GM23338 (cell line): ENCODE data around the gene AKT1S1. TPM values are rescaled to one million over a fixed set of nuclear protein-coding genes. Genes with fewer than 3 reads are reported as not detected.

Experiments used
- ATAC-seq: fragments of 200-7000 bp; cut with Tn5 transposase; 3 replicates; pipeline ENCODE4 v1.9.1; 2020
- DNase-seq: peaks from one replicate; pipeline ENCODE4 v3.0.0-alpha.2; 2015; ENCODE audit warnings: low spot score
- H2AFZ ChIP-seq: fragments of 200-600 bp; sonication (generic); 2 replicates; pipeline ENCODE4 v1.8.0; 2016; ENCODE audit warnings: antibody characterized with exemption, mild to moderate bottlenecking, moderate library complexity
- H3F3A ChIP-seq: fragments of 200-600 bp; sonication (generic); replicated peaks from 2 replicates; pipeline ENCODE4 v1.8.0; 2017; ENCODE audit warnings: antibody characterized with exemption, mixed run types, low read depth
- H3K27ac ChIP-seq: fragments of 200-600 bp; sonication (generic); 2 replicates; pipeline ENCODE4 v1.6.1; 2016; ENCODE audit warnings: low read depth
- H3K27me3 ChIP-seq: fragments of 200-600 bp; sonication (generic); 2 replicates; pipeline ENCODE4 v1.8.0; 2016; ENCODE audit warnings: mild to moderate bottlenecking, mixed run types, moderate library complexity; ENCODE audit not compliant: insufficient read depth
- H3K36me3 ChIP-seq: fragments of 200-600 bp; sonication (generic); 2 replicates; pipeline ENCODE4 v1.8.0; 2016; ENCODE audit warnings: mild to moderate bottlenecking; ENCODE audit not compliant: insufficient read depth
- H3K4me1 ChIP-seq: fragments of 200-600 bp; sonication (generic); 2 replicates; pipeline ENCODE4 v1.8.0; 2016; ENCODE audit warnings: mild to moderate bottlenecking, moderate library complexity; ENCODE audit not compliant: insufficient read depth
- H3K4me2 ChIP-seq: fragments of 200-600 bp; sonication (generic); 2 replicates; pipeline ENCODE4 v1.7.1; 2017; ENCODE audit warnings: mixed run types
- H3K4me3 ChIP-seq: fragments of 200-600 bp; sonication (generic); 2 replicates; pipeline ENCODE4 v1.6.1; 2016; ENCODE audit warnings: mixed run types
- H3K79me2 ChIP-seq: fragments of 200-600 bp; sonication (generic); replicated peaks from 2 replicates; pipeline ENCODE4 v1.8.0; 2017; ENCODE audit warnings: mild to moderate bottlenecking; ENCODE audit not compliant: insufficient read depth
- H3K9me2 ChIP-seq: fragments of 200-600 bp; sonication (generic); 2 replicates; pipeline ENCODE4 v1.8.0; 2017; ENCODE audit not compliant: insufficient read depth
- H4K20me1 ChIP-seq: fragments of 200-600 bp; sonication (generic); replicated peaks from 2 replicates; pipeline ENCODE4 v1.8.0; 2017; ENCODE audit warnings: mild to moderate bottlenecking; ENCODE audit not compliant: insufficient read depth
- H3K27ac Mint-ChIP-seq: 2 replicates; pipeline ENCODE4 v1.8.0; 2020; ENCODE audit warnings: inconsistent platforms, mild to moderate bottlenecking, moderate library complexity, mixed read lengths
- H3K27me3 Mint-ChIP-seq: 3 replicates; pipeline ENCODE4 v1.8.0; 2022; ENCODE audit warnings: low read depth, mild to moderate bottlenecking, moderate library complexity, mixed read lengths, inconsistent platforms; ENCODE audit not compliant: insufficient read depth, poor library complexity
- H3K36me3 Mint-ChIP-seq: 3 replicates; pipeline ENCODE4 v1.8.0; 2021; ENCODE audit warnings: low read depth, mild to moderate bottlenecking, inconsistent platforms, moderate library complexity, mixed read lengths
- H3K4me1 Mint-ChIP-seq: 3 replicates; pipeline ENCODE4 v1.8.0; 2020; ENCODE audit warnings: mild to moderate bottlenecking, inconsistent platforms, mixed read lengths
- H3K4me3 Mint-ChIP-seq: 3 replicates; pipeline ENCODE4 v1.8.0; 2021; ENCODE audit warnings: moderate library complexity, mild to moderate bottlenecking, inconsistent platforms, mixed read lengths
- H3K9me3 Mint-ChIP-seq: 3 replicates; pipeline ENCODE4 v1.8.0; 2020; ENCODE audit warnings: moderate library complexity, mild to moderate bottlenecking, inconsistent platforms, mixed read lengths
- JUNB ChIP-seq: IDR thresholded peaks from one replicate; pipeline ENCODE4 v1.6.1; 2016; ENCODE audit warnings: antibody characterized with exemption; ENCODE audit not compliant: unreplicated experiment
- POLR2AphosphoS5 ChIP-seq: IDR thresholded peaks from 2 replicates; pipeline ENCODE4 v1.6.1; 2016; ENCODE audit warnings: antibody characterized with exemption, low read depth
- STAT1 ChIP-seq: IDR thresholded peaks from one replicate; pipeline ENCODE4 v1.6.1; 2016; ENCODE audit warnings: antibody characterized with exemption; ENCODE audit not compliant: unreplicated experiment
- polyA plus RNA-seq: library from polyadenylated mRNA; unstranded; fragments of >200 nt; fragmentation: Nextera tagmentation; extraction: Ambion mirVana; gene quantifications from 2 replicates; pipeline ENCODE4 v1.2.1, GENCODE V29; 2016
- total RNA-seq: library from RNA; depleted of rRNA; stranded (reverse); fragments of >200 nt; shearing (Covaris generic); gene quantifications from 2 replicates; pipeline ENCODE4 v1.2.3, GENCODE V29; 2014
- TF ChIP-seq, protein P1 (sequence below), 2 experiments: fragments of 200-600 bp in 1 of 2; sonication (generic) in 1 of 2; conservative IDR thresholded peaks; 2 replicates each; pipeline versions ENCODE4 v1.5.1 to v1.6.1; 2016 to 2017; ENCODE audit warnings: antibody characterized with exemption in 2 of 2, low read depth in 2 of 2, mild to moderate bottlenecking in 2 of 2, moderate library complexity in 1 of 2
- TF ChIP-seq, protein P2 (sequence below): IDR thresholded peaks from one replicate; pipeline ENCODE4 v1.6.1; 2018; ENCODE audit warnings: antibody characterized with exemption; ENCODE audit not compliant: unreplicated experiment
- TF ChIP-seq, protein P3 (sequence below): IDR thresholded peaks from 2 replicates; pipeline ENCODE4 v1.6.1; 2016; ENCODE audit warnings: antibody characterized with exemption

AKT1S1 gene
- total and polyA plus RNA-seq, 2 experiments from 2014 or later, result 21.5 to 28.6 TPM

DNA sequence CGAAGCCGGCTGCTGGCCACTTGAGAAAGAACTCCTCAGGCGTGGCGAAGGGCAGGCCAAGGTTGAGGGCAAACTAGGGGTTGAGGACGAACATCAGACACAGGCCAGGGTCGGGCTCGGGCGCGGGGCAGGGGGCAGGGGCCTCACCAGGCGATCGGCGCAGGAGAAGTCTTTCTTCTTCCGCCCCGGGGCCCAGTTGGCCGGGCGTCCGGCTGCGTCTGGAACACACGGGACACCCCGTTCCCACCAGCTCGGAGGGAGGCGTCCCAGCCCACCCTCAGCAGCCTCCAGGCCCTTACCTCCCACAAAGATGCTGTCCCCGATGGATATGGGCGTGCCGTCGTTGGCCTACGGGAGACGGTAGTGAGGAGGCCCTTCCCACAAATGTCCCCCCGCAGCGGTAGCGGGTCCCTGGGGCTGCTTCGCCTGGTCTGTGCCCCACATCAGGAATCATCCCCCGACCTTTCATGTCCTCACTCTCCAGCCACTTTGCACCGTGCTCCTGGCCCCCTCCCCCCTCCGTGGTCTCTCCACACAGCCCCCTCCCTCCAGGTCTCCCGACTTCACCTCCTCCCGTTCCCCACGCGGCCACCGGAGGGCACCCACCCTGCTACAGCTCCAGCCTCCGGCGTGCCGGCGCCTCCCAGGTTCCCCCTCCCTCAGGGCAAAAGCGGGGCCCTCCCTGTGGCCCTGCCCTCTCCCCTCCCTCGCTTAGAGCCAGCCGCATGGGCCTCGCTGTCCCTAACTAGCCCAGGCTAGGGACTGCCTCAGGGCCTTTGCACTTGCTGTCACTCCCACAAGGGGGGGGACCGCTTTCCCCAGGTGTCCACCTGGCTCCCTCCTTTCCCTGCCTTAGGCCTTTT, 14.5 kb downstream of the AKT1S1 start:
- Mint-ChIP-seq H3K27ac (peak overlapping the region; percentile 34; the same call in 1 of the 2 replicates), H3K4me3 (no peak overlapping the region), H3K36me3 (peaks cover 72% of the 10 kb centered on the region), H3K27me3 (peaks cover 39% of the 10 kb centered on the region), H3K9me3 (peaks cover 6% of the 10 kb centered on the region; the same call in 2 of the 3 replicates), H3K4me1 (peaks cover 36% of the 10 kb centered on the region)
- Histone ChIP-seq H3K4me2 (no peak overlapping the region), H4K20me1 (peaks cover 21% of the 10 kb centered on the region), H3K4me3 (no peak overlapping the region), H3K9me2 (no peaks in the 10 kb centered on the region), H3K27me3 (no peaks in the 10 kb centered on the region), H2AFZ (no peak overlapping the region), H3K79me2 (peaks cover 23% of the 10 kb centered on the region), H3K4me1 (peaks cover 13% of the 10 kb centered on the region), H3K27ac (peak overlapping the region; percentile 74; the same call in 1 of the 2 replicates), H3K36me3 (peaks cover 15% of the 10 kb centered on the region), H3F3A (peaks cover 62% of the 10 kb centered on the region)
- DNase-seq (peak; percentile 87), ATAC-seq (peak; percentile 15)
- TF ChIP-seq POLR2AphosphoS5, result no peak
- TF ChIP-seq, protein P1, sequence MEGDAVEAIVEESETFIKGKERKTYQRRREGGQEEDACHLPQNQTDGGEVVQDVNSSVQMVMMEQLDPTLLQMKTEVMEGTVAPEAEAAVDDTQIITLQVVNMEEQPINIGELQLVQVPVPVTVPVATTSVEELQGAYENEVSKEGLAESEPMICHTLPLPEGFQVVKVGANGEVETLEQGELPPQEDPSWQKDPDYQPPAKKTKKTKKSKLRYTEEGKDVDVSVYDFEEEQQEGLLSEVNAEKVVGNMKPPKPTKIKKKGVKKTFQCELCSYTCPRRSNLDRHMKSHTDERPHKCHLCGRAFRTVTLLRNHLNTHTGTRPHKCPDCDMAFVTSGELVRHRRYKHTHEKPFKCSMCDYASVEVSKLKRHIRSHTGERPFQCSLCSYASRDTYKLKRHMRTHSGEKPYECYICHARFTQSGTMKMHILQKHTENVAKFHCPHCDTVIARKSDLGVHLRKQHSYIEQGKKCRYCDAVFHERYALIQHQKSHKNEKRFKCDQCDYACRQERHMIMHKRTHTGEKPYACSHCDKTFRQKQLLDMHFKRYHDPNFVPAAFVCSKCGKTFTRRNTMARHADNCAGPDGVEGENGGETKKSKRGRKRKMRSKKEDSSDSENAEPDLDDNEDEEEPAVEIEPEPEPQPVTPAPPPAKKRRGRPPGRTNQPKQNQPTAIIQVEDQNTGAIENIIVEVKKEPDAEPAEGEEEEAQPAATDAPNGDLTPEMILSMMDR (conservative IDR thresholded peaks at IDR 0.05; ENCODE audit: low read depth in 2 of 2), result peak; percentile 54 to 68

GRCh38 chr19:49861541-49862378, 15.4 kb downstream of the AKT1S1 start:
- H4K20me1 ChIP-seq, result peaks cover 21% of the 10 kb centered on the region
- Mint-ChIP-seq H3K9me3 (peaks cover 6% of the 10 kb centered on the region; the same call in 2 of the 3 replicates), H3K4me3 (no peak overlapping the region), H3K36me3 (peaks cover 78% of the 10 kb centered on the region), H3K27ac (no peak overlapping the region), H3K4me1 (peaks cover 35% of the 10 kb centered on the region), H3K27me3 (peaks cover 42% of the 10 kb centered on the region)
- H3K4me3 ChIP-seq, result no peak overlapping the region
- ATAC-seq (peak; percentile 1; the same call in 2 of the 3 replicates), DNase-seq (no peak)
- H3K4me1 ChIP-seq, result peaks cover 13% of the 10 kb centered on the region
- H3K4me2 ChIP-seq, result no peak overlapping the region
- peak overlapping the region; percentile 83 for H3K27ac ChIP-seq
- H3F3A ChIP-seq, result peaks cover 69% of the 10 kb centered on the region
- no peak overlapping the region for H2AFZ ChIP-seq
- H3K36me3 ChIP-seq, result peaks cover 15% of the 10 kb centered on the region
- H3K79me2 ChIP-seq, result peaks cover 23% of the 10 kb centered on the region
- no peaks in the 10 kb centered on the region for H3K27me3 ChIP-seq
- no peaks in the 10 kb centered on the region for H3K9me2 ChIP-seq
- TF ChIP-seq, protein P2, sequence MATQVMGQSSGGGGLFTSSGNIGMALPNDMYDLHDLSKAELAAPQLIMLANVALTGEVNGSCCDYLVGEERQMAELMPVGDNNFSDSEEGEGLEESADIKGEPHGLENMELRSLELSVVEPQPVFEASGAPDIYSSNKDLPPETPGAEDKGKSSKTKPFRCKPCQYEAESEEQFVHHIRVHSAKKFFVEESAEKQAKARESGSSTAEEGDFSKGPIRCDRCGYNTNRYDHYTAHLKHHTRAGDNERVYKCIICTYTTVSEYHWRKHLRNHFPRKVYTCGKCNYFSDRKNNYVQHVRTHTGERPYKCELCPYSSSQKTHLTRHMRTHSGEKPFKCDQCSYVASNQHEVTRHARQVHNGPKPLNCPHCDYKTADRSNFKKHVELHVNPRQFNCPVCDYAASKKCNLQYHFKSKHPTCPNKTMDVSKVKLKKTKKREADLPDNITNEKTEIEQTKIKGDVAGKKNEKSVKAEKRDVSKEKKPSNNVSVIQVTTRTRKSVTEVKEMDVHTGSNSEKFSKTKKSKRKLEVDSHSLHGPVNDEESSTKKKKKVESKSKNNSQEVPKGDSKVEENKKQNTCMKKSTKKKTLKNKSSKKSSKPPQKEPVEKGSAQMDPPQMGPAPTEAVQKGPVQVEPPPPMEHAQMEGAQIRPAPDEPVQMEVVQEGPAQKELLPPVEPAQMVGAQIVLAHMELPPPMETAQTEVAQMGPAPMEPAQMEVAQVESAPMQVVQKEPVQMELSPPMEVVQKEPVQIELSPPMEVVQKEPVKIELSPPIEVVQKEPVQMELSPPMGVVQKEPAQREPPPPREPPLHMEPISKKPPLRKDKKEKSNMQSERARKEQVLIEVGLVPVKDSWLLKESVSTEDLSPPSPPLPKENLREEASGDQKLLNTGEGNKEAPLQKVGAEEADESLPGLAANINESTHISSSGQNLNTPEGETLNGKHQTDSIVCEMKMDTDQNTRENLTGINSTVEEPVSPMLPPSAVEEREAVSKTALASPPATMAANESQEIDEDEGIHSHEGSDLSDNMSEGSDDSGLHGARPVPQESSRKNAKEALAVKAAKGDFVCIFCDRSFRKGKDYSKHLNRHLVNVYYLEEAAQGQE, result no peak
- TF ChIP-seq, protein P3, sequence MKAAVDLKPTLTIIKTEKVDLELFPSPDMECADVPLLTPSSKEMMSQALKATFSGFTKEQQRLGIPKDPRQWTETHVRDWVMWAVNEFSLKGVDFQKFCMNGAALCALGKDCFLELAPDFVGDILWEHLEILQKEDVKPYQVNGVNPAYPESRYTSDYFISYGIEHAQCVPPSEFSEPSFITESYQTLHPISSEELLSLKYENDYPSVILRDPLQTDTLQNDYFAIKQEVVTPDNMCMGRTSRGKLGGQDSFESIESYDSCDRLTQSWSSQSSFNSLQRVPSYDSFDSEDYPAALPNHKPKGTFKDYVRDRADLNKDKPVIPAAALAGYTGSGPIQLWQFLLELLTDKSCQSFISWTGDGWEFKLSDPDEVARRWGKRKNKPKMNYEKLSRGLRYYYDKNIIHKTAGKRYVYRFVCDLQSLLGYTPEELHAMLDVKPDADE, result no peak
- no peak for TF ChIP-seq STAT1
- TF ChIP-seq JUNB, result no peak
